HUDEP-2 (cell line): ENCODE results near the gene C11orf54.
A peak's percentile ranks its signal among the peaks of the same experiment; 100 is the strongest.
"Not testable (repeated sequence)": the region's sequence is repeated elsewhere in the genome, so short reads cannot be mapped to it uniquely, and the experiment has no call there.

ENCODE experiments used
- DNase-seq, 76 experiments: peaks; one replicate each; lab custom pipeline; 2025; ENCODE audit not compliant: unreplicated experiment in 76 of 76; lab: John Stamatoyannopoulos, UW

Gene C11orf54

DNA sequence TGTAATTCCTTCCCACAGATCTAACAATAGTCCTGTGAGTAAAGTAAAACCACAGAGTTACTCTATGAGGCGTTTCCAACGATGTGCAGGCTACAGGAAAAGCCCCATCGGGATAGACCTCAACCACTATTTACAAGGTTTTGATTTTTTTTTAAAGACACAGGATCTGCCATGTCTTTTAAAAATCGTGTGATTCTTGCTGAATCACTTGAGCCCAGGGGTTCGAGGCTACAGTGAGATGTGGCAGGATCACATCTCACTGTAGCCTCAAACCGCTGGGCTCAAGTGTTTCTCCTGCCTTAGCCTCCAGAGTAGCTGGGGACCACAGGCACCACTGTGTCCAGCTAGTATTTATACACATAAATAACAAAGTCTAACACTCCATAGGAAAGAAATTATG is 8.0 kb upstream of the C11orf54 start:
- DNase-seq = no peak

GRCh38 chr11:93734427-93735222 is 6.8 kb upstream of the C11orf54 start:
- DNase-seq = no peak

- DNase-seq = no peak
Observed at GRCh38 chr11:93735627-93736026, 5.8 kb upstream of the C11orf54 start.

GRCh38 chr11:93736129-93736528 is 5.3 kb upstream of the C11orf54 start:
- DNase-seq = no peak

DNA sequence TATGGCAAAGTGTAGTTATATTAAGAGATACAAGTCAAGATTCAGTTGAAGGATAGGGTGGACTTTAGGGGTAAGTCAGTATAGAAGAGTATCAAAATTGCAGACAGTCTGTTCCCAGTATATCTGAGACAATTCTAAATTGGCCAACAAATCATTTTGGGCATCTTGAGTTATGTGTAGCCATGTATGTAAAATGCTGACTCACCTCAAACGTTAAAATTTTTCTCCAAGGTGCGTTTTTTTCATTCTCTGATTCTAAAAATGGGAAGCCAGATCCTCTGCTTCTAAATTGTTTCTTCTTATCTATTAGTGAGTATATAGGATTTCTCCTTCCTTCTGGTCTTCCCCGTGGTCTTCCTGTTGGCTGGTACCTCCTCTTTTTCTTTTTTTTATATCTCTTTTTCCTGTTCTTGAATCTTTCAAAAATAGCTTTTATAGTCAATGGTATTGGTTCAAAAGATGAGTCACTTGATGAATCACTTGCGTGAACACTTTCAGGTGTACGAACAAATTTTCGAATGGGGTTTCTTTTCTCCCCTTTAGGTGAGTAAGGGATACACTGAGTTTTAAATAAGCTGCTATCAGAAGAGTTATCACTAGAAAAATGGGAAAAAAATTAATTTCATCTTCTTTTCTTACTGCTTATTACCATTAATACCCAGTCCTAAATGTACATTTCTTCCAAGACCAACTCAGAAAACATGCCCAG is 3.4 kb upstream of the C11orf54 start:
- peak in 1 of 76 experiments; percentile 21 for DNase-seq

DNA sequence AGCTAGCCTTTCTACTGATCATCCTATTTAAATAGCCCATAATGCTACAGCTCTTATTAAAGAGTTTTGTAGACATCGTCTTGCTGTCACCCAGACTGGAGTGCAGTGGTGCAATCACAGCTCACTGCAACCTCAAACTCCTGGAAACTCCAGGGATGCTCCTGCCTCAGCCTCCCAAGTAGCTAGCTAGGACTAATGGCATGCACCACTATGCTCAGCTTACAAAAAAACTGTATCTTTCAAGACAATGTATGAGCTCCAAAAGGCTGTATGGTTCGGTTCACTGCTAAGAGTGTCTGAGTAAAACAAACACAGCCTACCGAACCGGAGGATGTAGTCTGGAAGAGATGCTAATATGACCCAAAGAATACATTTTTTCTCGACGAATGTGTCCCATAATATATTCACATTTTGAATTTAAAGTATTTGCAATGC is 2.8 kb upstream of the C11orf54 start:
- no peak for DNase-seq

- peak in 3 of 76 experiments; percentile 10 to 43 (median 16) for DNase-seq
Observed at GRCh38 chr11:93740031-93740729, 1.3 kb upstream of the C11orf54 start.

GRCh38 chr11:93740730-93741093 is 760 bp upstream of the C11orf54 start:
- DNase-seq = peak in 55 of 76 experiments; percentile 10 to 63 (median 39)

DNA sequence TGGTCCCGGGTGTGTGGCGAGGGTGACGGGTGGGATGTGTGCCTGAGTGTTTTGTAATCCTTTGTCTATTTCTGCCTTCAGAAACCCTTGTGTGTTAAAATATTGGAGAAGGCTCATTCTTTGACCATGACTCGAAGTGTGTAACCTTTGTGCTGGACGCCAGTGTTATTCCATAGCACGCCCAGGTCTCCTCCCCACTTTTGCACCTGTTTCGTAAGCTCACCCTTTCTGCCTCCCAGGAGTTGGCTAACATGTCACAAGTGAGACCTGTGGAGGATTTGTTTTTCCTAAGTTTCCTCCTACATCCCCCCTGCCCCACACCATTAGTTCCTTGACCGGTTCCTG is 382 bp downstream of the C11orf54 start:
- DNase-seq = no peak

- no peak for DNase-seq
Observed at GRCh38 chr11:93743291-93743690, 1.8 kb downstream of the C11orf54 start.

- no peak for DNase-seq
Observed at GRCh38 chr11:93744669-93745004, 3.2 kb downstream of the C11orf54 start.

DNA sequence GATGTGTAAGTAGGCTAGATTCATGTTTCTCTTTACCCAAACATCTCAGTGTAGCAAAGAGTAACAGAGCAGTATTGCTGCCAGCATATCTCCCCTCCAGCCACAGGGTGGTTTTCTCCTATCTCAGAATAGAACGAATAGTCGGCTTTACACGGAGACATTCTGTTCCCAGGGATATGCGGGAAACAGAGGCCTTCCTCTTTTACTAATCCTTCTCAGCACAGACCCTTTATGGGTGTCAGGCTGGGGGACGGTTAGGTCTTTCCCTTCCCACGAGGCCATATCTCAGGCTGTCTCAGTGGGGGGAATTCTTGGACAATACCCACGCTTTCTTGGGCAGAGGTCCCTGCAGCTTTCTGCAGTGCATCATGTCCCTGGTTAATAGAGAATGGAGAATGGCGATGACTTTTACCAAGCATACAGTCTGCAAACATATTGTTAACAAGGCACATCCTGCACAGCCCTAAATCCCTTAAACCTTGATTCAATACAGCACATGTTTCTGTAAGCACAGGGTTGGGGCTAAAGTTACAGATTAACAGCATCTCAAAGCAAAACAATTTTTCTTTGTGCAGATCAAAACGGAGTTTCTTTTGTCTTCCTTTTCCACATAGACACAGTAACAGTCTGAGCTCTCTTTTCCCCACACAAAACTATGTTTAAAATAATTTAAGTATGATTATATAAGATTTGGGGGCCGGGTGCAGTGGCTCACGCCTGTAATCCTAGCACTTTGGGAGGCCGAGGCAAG is 3.7 kb downstream of the C11orf54 start:
- peak in 9 of 76 experiments; percentile 4 to 35 (median 25) for DNase-seq

GRCh38 chr11:93746101-93746500 is 4.6 kb downstream of the C11orf54 start:
- DNase-seq = no peak

GRCh38 chr11:93747122-93747521 is 5.7 kb downstream of the C11orf54 start:
- DNase-seq = no peak

DNA sequence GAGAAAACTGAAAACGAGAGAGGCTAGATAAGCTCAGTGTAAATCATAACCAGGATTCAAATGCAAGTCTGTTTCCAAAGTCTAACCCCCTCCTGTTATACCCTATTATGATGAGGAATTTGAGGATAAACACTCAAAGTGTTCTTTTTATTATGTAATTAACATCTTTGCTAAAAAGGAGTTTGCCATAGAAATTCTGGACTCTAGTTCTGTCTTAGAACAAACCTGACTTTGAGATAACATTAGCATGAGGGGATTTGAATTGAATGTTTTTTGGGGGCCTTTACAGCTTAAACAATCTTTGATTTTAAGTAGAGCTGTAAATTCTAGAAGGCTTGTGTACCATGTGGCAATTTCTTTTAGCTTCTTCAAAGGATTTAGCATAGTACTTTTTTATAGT is 9.5 kb downstream of the C11orf54 start:
- DNase-seq = no peak

GRCh38 chr11:93753241-93753640 is 11.8 kb downstream of the C11orf54 start:
- DNase-seq = no peak

DNA sequence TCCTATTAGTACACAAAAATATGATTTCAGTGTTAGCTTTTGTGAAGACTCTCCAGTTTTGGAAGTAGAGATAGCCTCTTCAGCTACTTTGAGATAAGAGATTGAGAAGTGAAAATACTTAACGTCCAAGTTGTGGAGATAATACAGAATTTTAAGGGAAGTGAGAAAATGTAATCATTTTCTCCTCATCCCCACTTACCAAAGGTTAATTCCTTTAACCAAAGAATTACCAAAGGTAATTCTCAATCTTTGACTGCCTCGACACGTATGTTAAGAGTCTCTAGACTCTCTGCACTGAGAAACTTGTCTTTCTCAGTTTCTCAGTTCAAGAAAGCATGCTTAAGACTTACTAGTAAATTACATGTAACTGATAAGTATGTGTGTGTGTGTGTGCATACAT is 15.3 kb downstream of the C11orf54 start:
- DNase-seq = no peak

GRCh38 chr11:93757301-93757700 is 15.8 kb downstream of the C11orf54 start:
- DNase-seq = no peak

DNA sequence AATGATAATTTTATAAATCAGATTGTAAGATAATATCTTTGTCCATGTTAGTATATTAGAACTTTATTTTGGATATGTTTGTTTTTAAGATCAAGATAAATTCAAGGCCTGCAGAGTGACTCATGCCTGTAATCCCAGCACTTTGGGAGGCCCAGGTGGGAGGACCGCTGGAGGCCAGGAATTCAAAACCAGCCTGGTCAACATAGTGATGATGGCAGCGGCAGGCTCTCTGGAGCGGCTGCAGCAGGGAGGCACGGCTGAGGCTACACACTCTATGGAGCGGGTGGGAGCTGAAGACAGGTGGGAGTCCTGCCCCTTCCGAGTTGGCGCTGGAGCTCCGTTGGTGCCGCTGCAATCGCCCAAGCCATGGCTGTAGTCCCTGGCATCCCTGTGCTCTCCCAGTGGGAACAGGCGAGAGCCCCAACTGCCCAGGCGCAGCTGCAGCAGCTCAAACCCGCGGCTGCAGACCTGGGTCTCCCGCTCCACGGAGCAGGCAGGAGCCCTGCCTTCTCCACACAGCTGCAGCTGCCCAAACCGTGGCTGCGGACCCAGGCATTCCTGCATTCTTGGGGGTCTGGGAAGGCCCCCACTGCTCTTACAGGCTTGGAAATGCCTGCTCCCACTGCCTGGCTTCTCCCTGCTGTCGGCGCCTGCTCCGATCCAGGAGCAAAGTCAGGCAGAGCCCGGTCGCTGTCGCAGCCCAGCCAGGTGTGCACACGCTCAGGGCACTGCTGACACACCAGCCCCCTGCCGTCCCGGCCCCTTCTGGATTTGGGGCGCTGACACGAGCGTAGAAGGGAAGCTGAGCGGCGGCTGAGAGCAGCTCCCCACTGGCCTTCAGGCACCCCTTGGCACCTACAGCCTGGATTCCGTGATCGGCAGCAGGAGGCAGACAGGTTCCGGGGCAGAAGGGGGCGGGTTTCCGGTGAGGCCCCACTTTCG is 16.7 kb downstream of the C11orf54 start:
- no peak for DNase-seq

- not testable (repeated sequence) for DNase-seq
Observed at GRCh38 chr11:93759123-93759522, 17.7 kb downstream of the C11orf54 start.
